GM23248 (cell line): ENCODE data around the gene FOXD1. TPM values are rescaled to one million over a fixed set of nuclear protein-coding genes. Genes with fewer than 3 reads are reported as not detected.
A peak's percentile ranks its signal among the peaks of the same experiment; 100 is the strongest.

Experiments
- DNase-seq: peaks from one replicate; pipeline ENCODE4 v3.0.0-alpha.2; 2015
- H2AFZ ChIP-seq: fragments of 200-600 bp; sonication (generic); 2 replicates; pipeline ENCODE4 v1.6.1; 2016; ENCODE audit warnings: antibody characterized with exemption
- H3F3A ChIP-seq: fragments of 200-600 bp; sonication (generic); 2 replicates; pipeline ENCODE4 v1.6.1; 2016; ENCODE audit warnings: mild to moderate bottlenecking, antibody characterized with exemption, mixed run types; ENCODE audit not compliant: insufficient read depth
- H3K27ac ChIP-seq: fragments of 200-600 bp; sonication (generic); 2 replicates; pipeline ENCODE4 v1.5.1; 2016; ENCODE audit warnings: mild to moderate bottlenecking
- H3K27me3 ChIP-seq: fragments of 200-600 bp; sonication (generic); replicated peaks from 2 replicates; pipeline ENCODE4 v1.6.1; 2016; ENCODE audit warnings: mild to moderate bottlenecking; ENCODE audit not compliant: insufficient read depth
- H3K36me3 ChIP-seq: fragments of 200-600 bp; sonication (generic); 2 replicates; pipeline ENCODE4 v1.6.1; 2016; ENCODE audit warnings: low read depth, mild to moderate bottlenecking
- H3K4me1 ChIP-seq: fragments of 200-600 bp; sonication (generic); 2 replicates; pipeline ENCODE4 v1.6.1; 2016; ENCODE audit warnings: mild to moderate bottlenecking; ENCODE audit not compliant: insufficient read depth
- H3K4me2 ChIP-seq: fragments of 200-600 bp; sonication (generic); one replicate; pipeline ENCODE4 v1.6.1; 2016; ENCODE audit warnings: mild to moderate bottlenecking; ENCODE audit not compliant: unreplicated experiment
- H3K4me3 ChIP-seq: fragments of 200-600 bp; sonication (generic); 2 replicates; pipeline ENCODE4 v1.5.1; 2016; ENCODE audit warnings: mild to moderate bottlenecking
- H3K79me2 ChIP-seq: fragments of 200-600 bp; sonication (generic); 2 replicates; pipeline ENCODE4 v1.6.1; 2016; ENCODE audit warnings: mild to moderate bottlenecking; ENCODE audit not compliant: insufficient read depth
- H3K9ac ChIP-seq: fragments of 200-600 bp; sonication (generic); 2 replicates; pipeline ENCODE4 v1.6.1; 2016; ENCODE audit warnings: mild to moderate bottlenecking
- H3K9me2 ChIP-seq: fragments of 200-600 bp; sonication (generic); 2 replicates; pipeline ENCODE4 v1.6.1; 2016; ENCODE audit warnings: mixed run types, mild to moderate bottlenecking, moderate library complexity; ENCODE audit not compliant: insufficient read depth
- H3K9me3 ChIP-seq: fragments of 200-600 bp; sonication (generic); one replicate; pipeline ENCODE4 v1.6.1; 2017; ENCODE audit warnings: low read depth
- H4K20me1 ChIP-seq: fragments of 200-600 bp; sonication (generic); 2 replicates; pipeline ENCODE4 v1.6.0; 2016; ENCODE audit not compliant: insufficient read depth
- EZH2 ChIP-seq: fragments of 200-600 bp; sonication (generic); IDR thresholded peaks from 2 replicates; pipeline ENCODE4 v1.6.1; 2018; ENCODE audit warnings: antibody characterized with exemption, mild to moderate bottlenecking; ENCODE audit not compliant: insufficient read depth, poor library complexity, severe bottlenecking
- EZH2phosphoT487 ChIP-seq: fragments of 200-600 bp; sonication (generic); IDR thresholded peaks from 2 replicates; pipeline ENCODE4 v1.6.1; 2018; ENCODE audit warnings: antibody characterized with exemption, moderate library complexity, mild to moderate bottlenecking, low read depth; ENCODE audit not compliant: insufficient read depth
- WGBS, 2 experiments: methylation state at CpG; one replicate each; pipeline ENCODE4 v1.1.6; 2015 to 2017; ENCODE audit warnings: low lambda C conversion rate in 2 of 2, low coverage in 1 of 2; ENCODE audit errors: missing lambda C conversion rate in 2 of 2; 5-methylcytosine and 5-hydroxymethylcytosine counted together
- in situ Hi-C: fragments of 300-500 bp; cut with MboI; formaldehyde crosslinking; loops from 2 replicates; pipeline ENCODE4 v1.15.0; 2020
- polyA plus RNA-seq: library from polyadenylated mRNA; unstranded; fragments of >200 nt; fragmentation: Nextera tagmentation; extraction: Ambion mirVana; gene quantifications from 2 replicates; pipeline ENCODE4 v1.2.1, GENCODE V29; 2016
- total RNA-seq: library from RNA; depleted of rRNA; stranded (reverse); fragments of >200 nt; shearing (Covaris generic); gene quantifications from 2 replicates; pipeline ENCODE4 v1.2.3, GENCODE V29; 2014

The FOXD1 gene
- total and polyA plus RNA-seq, 2 experiments from 2014 or later = 8.0 to 53.9 TPM

DNA sequence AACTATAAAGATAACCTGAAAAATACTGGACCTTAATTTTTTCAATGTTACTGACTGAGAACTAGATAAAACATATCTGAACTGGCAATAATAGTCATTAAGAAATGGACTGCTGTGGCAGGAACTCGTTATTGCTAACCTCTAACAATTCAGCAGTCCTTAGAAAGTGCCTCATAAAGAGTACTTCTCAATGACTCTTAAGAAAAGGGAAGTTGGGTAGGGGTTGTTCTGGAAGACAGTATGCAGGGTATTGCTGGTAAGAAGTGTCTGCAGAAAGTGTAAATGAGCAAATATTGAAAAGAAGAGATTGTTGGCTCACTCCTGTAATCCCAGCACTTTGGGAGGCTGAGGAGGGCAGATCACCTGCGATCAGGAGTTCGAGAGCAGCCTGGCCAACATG is 27.9 kb downstream of the FOXD1 start:
- Histone ChIP-seq H3K9me3 (no peaks in the 10 kb centered on the region), H3K4me3 (no peak overlapping the region), H2AFZ (no peak overlapping the region; the same call in 1 of the 2 replicates), H3F3A (no peaks in the 10 kb centered on the region; the same call in 1 of the 2 replicates), H3K4me1 (peaks cover 28% of the 10 kb centered on the region), H3K79me2 (no peaks in the 10 kb centered on the region), H3K9ac (no peak overlapping the region), H3K27me3 (no peaks in the 10 kb centered on the region), H3K36me3 (no peaks in the 10 kb centered on the region), H3K9me2 (no peaks in the 10 kb centered on the region), H3K4me2 (no peak overlapping the region), H3K27ac (no peak overlapping the region), H4K20me1 (no peaks in the 10 kb centered on the region)
- in situ Hi-C loops = no loop called here
- TF ChIP-seq EZH2 = no peak
- TF ChIP-seq EZH2phosphoT487 = no peak
- DNase-seq = no peak
- WGBS, 2 experiments = 99% methylated on average over 3 of the region's 3 CpGs

DNA sequence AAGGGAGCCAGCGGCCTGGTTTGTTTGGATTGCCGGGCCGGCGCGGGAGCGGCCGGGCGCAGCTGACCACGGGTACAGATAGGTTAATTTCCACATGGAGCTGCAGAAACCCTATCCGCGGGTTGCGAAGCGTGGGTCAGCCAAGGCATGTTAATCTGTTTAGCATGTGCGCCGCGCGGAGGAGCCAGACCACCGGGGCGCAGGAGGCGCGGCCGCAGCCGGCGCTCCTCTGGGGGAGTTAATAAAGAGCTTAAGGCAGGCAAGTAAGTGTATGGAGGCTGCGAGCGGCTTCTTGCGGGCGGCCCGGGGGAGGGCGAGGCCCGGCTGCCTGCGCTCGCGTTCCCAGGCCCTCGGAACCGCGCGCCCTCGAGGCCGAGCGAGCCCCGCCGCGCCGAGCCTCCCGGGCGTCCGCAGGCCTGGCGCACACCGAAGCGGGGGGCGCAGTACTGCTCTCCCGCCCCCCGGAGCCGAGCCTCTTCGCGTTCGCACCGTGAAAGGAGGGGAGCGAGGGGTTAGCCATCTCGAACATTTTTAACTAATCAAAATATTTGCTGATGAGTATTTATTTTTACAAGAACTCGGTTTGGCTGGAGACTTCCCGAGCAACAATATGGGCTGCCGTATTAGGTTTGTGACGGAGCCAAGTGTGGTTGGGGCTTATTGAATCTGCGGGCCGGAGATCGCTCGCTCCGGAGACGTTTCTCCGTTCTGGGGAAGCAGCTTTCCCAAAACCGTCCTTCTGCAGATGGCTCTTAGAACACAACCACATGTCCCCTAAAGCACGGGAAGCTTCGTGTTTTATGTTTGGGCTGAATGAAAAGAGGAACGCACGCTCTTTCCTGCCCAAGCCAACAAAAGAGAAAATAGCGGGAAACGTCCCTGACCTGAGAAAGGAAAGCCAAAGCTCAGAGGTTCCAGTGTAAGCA is 28.8 kb downstream of the FOXD1 start:
- Histone ChIP-seq H3F3A (no peaks in the 10 kb centered on the region; the same call in 1 of the 2 replicates), H3K79me2 (no peaks in the 10 kb centered on the region), H3K27me3 (no peaks in the 10 kb centered on the region), H3K9ac (peak overlapping the region; percentile 63), H3K4me3 (peak overlapping the region; percentile 62), H3K4me1 (peaks cover 28% of the 10 kb centered on the region), H4K20me1 (no peaks in the 10 kb centered on the region), H3K27ac (peak overlapping the region; percentile 14), H3K36me3 (no peaks in the 10 kb centered on the region), H3K9me3 (no peaks in the 10 kb centered on the region), H3K4me2 (peak overlapping the region; percentile 73), H2AFZ (peak overlapping the region; percentile 88), H3K9me2 (no peaks in the 10 kb centered on the region)
- DNase-seq = peak; percentile 76
- in situ Hi-C loops = no loop called here
- TF ChIP-seq EZH2 (no peak), EZH2phosphoT487 (no peak)
- WGBS, 2 experiments = 8% methylated on average over 68 to 70 of the region's 79 CpGs

DNA sequence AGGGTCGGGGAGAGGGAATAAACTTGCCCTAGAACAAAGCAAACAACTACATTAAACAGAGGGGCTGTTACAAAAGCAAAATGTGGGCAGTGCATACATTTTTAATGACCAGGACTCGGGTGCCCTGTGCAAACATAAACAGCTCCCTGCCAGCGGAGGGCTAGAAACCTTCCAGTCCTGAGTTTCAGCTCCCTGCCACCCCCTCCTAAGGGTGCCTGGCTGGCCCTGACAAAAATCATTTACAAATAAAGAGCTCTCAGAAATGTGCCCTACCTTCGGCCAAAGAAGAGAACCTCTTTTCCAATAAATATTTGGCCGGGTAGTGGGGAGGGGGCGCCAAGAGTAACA is 29.5 kb downstream of the FOXD1 start:
- Histone ChIP-seq H3K4me2 (peak overlapping the region; percentile 73), H3K9ac (peak overlapping the region; percentile 63), H4K20me1 (no peaks in the 10 kb centered on the region), H3K9me3 (no peaks in the 10 kb centered on the region), H3F3A (peaks cover 4% of the 10 kb centered on the region), H3K27me3 (no peaks in the 10 kb centered on the region), H3K4me3 (peak overlapping the region; percentile 62), H3K4me1 (peaks cover 28% of the 10 kb centered on the region), H3K9me2 (no peaks in the 10 kb centered on the region), H3K79me2 (no peaks in the 10 kb centered on the region), H3K36me3 (no peaks in the 10 kb centered on the region), H2AFZ (peak overlapping the region; percentile 88), H3K27ac (peak overlapping the region; percentile 14)
- TF ChIP-seq EZH2 = no peak
- no peak for TF ChIP-seq EZH2phosphoT487
- WGBS, 2 experiments = 20 to 27% methylated on average over 6 of the region's 6 CpGs
- in situ Hi-C loops = no loop called here
- peak; percentile 45 for DNase-seq

DNA sequence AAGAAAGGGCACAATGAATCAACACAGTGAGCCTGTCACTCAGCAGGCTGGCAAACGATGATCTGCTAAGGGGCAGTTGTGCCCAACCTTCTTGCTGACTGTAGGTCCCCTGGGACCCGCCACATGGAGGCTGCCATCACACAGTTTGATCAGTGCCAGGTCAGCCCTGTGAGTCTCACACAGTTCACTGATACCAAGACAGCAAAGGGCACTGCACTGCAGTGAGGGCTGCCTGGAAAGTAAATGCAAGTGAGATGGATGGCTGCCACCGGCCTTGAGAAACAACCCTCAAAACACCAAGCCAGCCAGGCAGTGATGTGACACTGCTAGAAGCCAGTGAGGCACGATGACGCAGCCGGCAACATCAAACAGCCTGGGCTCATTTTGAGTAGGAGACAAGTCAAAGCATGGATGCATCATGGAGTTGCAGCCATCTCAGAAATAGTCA is 30.3 kb downstream of the FOXD1 start:
- no peaks in the 10 kb centered on the region for H3K36me3 ChIP-seq
- H3K4me3 ChIP-seq = no peak overlapping the region
- no peak overlapping the region for H3K9ac ChIP-seq
- peak overlapping the region; percentile 30 for H3K27ac ChIP-seq
- H3K9me2 ChIP-seq = no peaks in the 10 kb centered on the region
- H3K4me1 ChIP-seq = peaks cover 32% of the 10 kb centered on the region
- H2AFZ ChIP-seq = no peak overlapping the region
- peak; percentile 80 for DNase-seq
- 51 to 55% methylated on average over 6 of the region's 6 CpGs for WGBS, 2 experiments
- H3K4me2 ChIP-seq = no peak overlapping the region
- TF ChIP-seq EZH2 (no peak), EZH2phosphoT487 (no peak)
- in situ Hi-C loops = no loop called here
- no peaks in the 10 kb centered on the region for H3K27me3 ChIP-seq
- no peaks in the 10 kb centered on the region for H3K9me3 ChIP-seq
- peaks cover 11% of the 10 kb centered on the region for H3F3A ChIP-seq
- no peaks in the 10 kb centered on the region for H3K79me2 ChIP-seq
- H4K20me1 ChIP-seq = no peaks in the 10 kb centered on the region
